Measurements from ENCODE around the gene FNIP2.

Gene FNIP2

DNA sequence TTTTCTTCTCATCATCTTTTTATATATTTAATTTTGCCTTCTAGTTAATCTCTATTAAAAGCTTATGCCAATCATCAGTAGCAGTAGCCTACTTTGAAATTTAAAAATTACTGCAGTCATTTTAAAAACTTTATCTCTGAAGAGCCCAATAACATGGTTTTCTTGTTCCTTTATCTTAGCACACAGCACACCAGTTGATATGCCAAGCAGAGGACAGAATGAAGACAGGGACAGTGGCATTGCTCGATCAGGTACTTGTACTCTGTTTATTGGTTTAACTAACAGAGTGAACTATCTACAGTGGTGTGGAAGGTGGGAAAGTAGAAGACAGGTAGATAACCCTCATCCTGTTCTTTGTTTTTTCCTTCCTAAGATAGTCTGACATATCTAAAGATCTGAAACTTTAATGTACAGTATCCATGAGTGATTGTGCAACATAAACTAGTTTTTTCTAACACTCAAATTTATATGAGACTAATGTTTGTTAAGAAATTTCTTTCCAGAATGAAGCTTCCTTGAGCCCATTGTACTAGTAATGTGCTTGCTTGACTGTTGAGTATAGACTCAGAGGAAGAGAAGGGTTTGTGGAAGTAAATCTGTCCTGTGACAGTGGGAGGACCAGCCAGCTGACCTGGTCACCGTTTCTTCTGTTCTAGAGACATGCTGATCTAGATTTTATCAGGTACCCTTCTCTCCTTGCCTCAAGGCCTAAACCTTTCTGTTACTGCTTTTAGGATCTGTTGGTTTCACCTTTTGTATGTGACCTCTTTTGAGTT is 66.6 kb downstream of the FNIP2 start:
- in situ Hi-C loops (cut with MboI; ENCODE audit: low sequenced_read_pairs): no loop called here

DNA sequence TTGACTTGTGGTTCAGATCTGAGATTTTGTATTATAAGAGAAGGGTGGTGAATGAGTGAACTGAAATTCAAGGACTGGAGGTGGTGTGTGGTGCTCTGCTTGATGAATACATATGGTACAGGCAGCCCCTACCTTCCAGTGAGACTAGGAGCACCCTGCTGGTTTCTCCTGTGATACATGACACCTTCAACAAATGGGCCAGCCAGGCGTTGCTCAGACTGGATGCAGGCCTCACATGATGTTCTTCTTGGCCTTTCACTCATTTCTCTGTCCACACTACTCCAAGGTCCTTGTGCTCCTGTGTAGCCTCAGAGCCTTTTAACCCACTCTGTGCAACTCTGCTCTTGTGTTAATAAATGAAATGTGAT is 67.2 kb downstream of the FNIP2 start:
- in situ Hi-C loops (cut with MboI; ENCODE audit: low sequenced_read_pairs): no loop called here

DNA sequence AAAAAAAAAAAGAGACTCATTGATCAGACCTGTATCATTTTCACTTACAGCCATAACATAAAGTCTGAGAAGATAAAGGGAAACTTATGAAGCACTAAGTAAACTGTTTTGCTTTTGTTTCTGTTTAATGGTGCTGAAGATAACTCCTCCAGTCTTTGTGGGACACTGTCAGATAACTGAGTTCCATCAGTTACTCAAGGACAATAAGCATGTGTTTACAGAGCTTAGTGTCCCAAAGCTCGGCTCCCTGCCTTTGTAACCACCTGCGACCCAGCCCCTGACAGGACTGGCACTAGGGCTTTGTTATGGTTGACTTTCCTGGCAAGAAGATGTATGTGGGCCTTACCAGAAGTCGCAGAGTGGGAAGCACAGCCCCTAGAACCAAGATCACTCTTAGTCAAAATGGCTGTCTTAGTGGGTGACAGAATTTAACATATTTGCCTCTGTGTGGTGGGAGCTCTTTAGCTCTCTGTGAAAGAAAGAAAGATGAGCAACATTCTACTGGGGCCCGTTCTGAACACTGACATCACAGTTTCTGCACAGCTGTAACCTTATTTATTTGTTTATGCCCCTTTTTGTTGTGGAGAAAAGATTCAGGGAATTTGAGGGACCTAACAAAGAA is 68.1 kb downstream of the FNIP2 start:
- in situ Hi-C loops (cut with MboI; ENCODE audit: low sequenced_read_pairs): no loop called here

DNA sequence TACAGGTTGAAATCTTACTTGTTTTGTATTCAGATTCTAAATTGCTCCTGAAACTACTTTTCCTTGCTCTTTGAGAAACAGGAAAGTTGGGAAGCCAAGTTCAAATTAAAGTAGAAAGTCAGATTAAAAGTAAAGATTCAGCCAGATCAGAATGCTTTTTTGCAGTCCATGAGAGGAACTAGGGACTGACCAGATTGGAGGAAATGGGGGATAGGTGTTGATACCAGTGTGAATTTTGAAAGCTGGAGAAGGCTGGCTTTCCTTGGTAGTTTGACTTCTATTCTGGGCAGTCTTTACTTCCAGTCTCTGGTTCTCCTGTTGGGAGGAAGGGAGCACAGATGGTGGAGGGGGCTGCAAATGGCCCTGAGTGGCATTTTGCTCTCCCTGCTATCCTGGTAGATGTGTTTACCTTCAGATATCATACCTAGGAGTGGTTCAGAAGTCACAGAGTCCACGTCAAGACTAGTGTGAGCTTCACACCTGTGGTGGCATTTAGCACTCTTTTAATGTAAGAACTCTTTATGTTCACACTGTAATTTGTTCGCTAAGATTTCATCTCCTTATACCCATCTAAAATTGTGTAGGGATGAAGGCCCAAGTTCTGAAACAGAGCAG is 68.8 kb downstream of the FNIP2 start:
- in situ Hi-C loops (cut with MboI; ENCODE audit: low sequenced_read_pairs): no loop called here

DNA sequence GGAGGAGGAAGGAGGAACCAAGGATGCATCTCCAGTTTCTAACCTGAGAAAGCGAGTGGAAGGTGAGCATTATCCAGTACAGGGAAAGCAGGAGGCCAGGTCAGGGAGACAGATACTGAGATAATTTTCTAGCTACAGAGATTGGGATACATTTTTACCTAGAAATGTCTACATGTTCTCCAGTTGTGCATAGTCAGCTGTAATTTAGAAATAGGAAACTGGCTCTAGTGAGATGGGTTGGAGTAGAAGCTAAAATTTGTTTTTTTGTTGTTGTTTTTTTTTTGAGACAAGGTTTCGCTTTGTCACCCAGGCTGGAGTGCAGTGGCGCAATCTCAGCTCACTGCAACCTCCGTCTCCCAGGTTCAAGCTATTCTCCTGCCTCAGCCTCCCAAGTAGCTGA is 71.3 kb downstream of the FNIP2 start:
- in situ Hi-C loops (cut with MboI; ENCODE audit: low sequenced_read_pairs): no loop called here

DNA sequence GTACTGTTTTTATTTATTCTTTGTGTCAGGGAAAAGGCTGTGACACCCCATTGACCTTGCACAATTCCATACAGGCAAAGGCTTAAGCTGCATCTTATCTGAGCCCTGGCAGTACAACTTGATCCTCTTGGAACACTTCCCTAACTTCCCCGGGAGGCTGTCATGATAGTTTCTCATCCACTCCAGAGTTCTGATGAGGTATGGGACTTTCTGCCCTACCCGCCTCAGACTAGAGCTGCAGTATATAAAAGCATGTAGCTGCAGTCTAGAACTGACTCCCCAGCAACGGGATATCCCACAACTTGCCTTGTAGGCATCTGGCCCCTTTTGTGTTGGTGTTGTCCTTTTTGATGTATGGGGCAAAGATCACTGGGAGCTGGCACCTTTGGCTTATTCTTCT is 72.7 kb downstream of the FNIP2 start:
- in situ Hi-C loops (cut with MboI; ENCODE audit: low sequenced_read_pairs): no loop called here

DNA sequence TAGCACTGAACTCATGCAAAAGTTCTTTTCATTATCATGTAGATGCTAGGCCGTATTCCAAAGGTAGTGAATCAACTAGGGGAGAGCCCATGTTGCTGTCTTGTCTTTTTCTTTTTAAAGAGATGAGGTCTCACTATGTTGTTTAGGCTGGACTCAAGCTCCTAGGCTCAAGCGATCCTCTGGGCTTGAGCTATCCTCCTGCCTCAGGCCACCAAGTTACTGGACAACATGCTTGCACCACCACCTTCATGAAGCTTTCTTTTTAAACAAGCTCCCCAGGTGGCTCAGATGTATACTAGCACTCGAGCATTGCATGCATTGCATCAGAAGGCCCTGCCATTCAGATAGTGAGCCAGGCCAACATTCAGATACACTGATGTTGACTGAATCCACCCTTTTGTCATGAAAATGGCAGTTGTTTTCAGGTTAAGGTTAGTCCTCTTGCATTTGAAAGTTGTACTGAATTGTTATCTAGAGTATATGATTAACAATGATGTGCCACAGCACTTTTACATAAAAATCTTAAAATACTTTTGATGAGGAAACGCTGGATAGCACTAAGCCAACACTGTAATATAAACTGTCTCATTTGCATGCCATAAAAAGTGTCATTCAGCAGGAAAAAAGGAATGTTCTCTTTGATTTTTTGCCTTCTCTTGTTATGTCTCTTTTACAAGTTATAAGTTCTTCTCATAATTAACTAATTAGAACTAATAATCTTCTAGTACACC is 76.7 kb downstream of the FNIP2 start:
- in situ Hi-C loops (cut with MboI; ENCODE audit: low sequenced_read_pairs): no loop called here

DNA sequence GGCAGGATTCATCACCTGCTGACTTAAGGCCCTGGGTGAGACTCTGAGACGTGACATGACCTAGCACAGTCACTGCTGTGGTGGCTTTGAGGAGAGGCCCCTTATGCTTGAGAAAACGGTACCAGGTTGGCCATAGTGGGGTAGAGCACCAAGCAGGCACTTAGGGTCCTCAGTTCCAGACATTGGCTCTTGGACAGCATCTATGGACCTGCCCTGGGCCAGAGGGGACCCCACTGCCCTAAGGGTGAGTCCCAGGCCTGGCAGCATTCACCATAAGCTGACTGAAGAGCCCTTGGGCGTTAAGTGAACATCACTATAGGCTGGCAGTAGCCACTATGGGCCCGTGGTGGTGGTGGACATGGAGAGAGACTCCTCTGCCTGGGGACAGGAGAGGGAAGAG is 78.7 kb downstream of the FNIP2 start:
- in situ Hi-C loops (cut with MboI; ENCODE audit: low sequenced_read_pairs): no loop called here

DNA sequence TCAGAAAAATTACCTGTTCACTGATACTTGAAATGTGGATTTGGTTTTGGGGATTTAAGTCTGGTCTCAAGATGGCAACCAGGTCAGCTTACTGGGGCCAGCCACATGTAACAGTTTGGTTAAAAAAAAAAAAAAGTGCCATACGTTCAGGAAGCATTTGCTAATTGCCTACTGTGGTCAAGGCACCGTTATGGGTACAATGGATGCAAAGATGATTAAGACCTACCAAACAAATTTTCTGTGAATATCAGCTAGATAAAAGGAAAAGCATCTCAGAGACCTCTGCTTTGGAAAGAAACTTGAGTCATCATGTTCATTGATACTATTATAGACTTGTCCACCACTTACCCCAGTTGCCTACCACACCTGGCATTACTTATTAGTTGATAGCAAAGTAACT is 80.9 kb downstream of the FNIP2 start:
- in situ Hi-C loops (cut with MboI; ENCODE audit: low sequenced_read_pairs): no loop called here

DNA sequence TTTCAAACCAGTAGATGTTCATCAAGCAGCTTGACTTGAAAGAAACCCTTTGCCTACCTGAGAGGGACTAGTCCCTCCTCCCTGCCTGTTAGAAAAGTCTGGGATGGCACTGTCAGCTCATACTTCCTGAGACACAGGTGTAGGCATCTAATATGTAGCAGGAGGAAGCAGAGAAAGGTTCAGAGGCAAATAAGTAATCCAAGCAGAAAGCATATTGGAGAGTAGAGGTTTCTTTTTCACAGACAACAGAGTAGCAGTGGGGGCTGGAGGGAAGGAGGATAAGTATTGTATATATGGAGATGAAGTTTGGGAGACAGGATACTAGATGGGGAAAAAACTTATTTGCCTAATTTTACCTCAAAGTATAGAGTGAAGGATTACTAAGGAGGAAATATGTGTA is 81.5 kb downstream of the FNIP2 start:
- in situ Hi-C loops (cut with MboI; ENCODE audit: low sequenced_read_pairs): no loop called here

DNA sequence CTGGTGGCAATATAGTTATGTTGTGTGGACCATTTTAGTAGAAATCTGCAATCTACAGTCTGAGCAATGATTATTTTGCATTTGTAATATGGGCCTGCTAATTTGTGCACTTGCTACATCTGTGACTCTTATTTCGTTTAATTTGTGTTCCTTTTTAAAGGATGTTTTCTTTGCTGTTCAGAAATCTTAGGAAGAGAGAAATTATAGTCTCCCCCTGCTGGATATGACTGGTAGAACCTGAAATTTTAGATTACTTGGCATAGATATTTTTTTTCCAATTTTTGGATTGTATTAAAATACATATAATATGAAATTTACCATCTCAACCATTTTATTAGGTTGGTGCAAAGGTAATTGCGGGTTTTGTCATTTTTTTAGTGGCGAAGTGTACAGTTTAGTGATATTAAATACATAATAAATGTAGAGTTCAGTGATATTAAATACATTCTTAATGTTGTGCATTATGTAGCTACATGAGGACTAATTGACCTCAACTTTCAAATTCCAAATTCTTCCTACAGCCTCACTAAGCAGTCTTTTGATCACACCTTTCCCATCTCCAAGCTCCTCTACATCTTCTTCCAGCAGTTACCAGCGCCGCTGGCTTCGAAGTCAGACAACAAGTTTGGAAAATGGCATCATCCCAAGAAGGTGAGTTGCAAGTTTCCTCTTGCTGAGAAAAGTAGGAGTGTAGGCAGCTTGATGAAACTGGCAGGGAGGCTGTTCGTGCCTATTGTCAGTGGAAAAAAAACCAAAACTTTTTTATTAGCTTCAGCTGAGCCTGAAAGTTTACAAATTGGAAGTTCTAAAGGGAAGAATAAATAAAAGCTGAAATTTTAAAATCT is 82.2 kb downstream of the FNIP2 start:
- in situ Hi-C loops (cut with MboI; ENCODE audit: low sequenced_read_pairs): no loop called here

DNA sequence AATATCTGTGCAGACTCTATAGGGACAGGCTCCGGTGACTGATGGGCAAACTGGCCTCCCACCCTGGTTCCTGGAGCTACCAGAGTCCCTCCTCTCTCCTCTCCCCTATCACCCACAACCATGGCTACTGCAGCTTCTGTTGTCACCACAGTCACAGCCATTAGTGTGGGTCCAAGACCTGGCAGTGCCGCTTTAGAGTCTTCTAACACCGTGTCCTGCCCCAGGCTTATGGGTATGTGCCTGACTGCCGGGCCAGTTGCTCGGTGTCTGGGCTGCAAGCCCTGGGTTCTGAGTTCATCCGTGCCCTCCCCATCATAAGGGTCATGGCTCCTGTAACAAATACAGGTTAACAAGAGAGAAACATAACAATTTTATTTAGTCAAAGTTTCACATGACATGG is 85.4 kb downstream of the FNIP2 start:
- in situ Hi-C loops (cut with MboI; ENCODE audit: low sequenced_read_pairs): no loop called here

DNA sequence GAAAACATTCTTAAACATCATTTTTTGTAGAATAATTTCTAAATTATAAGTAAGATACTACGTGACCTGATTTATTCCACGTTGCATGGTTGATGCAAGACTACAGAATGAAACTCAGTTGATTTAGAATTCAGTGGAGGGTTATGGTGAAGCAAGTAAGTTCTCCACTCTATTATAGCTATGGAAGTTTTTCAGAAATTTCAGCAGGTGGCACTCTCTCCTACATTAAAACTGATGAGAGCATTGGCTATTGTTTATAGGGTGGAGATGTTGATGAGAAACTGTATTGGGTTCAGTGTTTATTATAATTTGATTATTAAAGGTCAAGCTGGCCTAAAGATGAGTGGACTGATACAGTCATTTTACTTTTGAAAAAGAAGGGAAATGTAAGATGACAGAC is 88.0 kb downstream of the FNIP2 start:
- in situ Hi-C loops (cut with MboI; ENCODE audit: low sequenced_read_pairs): no loop called here

DNA sequence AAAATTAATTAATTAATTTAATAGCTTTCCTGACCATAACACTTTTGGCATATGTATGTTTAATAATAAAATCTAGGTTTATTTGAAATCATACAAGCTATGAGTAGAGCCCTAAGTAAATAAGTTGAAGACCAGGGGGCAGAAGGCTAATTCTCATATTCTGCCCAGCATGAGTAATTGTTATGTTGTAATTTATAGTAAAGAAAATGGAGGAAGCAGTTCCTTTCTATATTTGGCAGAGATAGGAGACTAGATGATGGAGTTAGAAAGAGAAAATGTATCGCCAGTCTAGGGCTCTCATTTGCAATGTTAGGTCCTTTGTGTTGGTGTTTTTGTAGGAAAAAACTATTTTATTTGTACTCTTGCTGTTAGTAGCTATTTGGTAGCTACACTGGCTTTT is 89.1 kb downstream of the FNIP2 start:
- in situ Hi-C loops (cut with MboI; ENCODE audit: low sequenced_read_pairs): no loop called here

DNA sequence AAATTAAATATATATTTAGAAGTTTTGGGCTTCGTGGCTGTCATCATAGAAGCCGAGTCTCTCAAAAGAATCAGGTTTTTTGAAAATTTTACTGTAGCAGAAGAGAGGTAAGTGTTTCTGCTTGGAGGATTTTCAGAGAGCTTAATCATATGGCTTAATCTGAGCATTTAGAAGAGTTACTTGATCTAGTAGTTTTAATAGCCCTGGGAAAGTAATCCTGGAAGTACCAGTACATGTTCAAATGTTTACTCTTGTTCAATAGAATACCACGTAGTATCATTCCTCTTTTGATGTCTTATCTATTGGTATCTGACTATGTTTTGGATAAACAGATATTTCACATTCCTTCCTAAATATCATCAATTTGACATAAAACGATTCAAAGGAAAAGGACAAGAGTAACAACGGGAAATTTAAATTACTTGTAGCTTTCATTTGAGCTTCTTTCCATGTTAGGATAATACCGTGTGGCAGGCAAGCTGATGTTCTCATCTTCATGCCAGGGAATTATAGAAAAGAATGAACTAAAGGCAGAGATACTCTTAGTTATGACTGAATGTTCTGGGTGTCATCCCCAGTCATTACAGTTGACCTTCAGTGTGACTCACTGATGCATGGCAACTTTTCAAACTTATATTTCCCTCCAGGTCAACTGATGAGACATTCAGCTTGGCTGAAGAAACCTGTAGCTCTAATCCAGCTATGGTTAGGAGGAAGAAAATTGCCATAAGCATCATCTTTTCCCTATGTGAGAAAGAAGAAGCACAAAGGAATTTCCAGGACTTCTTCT is 89.8 kb downstream of the FNIP2 start:
- in situ Hi-C loops (cut with MboI; ENCODE audit: low sequenced_read_pairs): no loop called here

DNA sequence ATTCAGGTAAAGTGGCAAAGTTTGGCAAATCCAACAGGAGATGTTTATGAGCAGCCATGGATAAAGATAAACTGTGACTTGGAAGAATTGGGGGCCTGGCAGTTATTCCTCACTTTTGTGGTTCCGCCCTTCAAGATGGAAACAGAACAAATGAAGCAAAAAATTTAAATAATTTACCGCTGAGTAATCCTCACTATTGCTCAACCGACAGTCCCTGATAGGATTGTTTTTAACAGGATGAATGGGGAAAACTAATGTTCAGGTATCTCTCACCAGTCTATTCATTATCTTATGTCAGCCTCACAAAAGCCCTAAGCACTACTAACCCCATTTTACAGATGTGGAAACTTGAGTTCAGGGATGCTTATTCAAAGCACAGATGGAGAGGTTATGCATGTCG is 90.8 kb downstream of the FNIP2 start:
- in situ Hi-C loops (cut with MboI; ENCODE audit: low sequenced_read_pairs): no loop called here

DNA sequence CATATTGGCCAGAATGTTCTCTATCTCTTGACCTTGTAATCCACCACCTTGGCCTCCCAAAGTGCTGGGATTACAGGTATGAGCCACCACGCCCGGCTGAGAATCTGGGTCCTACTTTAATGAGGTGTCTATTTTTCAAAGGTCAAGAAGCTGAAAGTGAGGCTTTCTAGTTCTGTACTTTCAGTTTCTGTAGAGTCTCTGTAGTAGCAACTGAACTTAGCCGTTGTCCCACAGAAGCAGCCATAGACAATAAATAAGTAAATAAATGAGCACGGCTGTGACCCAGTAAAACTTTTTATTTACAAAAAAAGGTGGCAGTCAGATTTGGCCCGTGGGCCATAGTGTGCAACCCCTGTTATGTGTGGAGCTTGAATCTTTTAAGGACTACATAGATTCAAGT is 92.0 kb downstream of the FNIP2 start:
- in situ Hi-C loops (cut with MboI; ENCODE audit: low sequenced_read_pairs): no loop called here

DNA sequence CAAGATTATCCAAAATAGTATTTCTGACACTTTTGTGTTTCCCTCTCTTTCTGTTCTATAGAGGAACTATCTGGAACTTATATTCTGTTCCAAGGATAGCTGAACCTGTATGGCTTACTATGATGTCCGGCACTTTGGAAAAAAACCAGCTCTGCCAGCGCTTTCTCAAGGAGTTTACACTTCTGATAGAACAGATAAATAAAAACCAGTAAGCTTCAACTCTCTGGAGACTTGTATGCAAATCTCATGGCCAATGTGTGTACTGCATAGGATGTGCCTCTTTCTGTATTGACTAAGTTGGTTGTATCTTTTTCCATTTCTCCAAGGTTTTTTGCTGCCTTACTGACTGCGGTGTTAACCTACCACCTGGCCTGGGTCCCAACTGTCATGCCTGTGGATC is 92.5 kb downstream of the FNIP2 start:
- in situ Hi-C loops (cut with MboI; ENCODE audit: low sequenced_read_pairs): no loop called here

DNA sequence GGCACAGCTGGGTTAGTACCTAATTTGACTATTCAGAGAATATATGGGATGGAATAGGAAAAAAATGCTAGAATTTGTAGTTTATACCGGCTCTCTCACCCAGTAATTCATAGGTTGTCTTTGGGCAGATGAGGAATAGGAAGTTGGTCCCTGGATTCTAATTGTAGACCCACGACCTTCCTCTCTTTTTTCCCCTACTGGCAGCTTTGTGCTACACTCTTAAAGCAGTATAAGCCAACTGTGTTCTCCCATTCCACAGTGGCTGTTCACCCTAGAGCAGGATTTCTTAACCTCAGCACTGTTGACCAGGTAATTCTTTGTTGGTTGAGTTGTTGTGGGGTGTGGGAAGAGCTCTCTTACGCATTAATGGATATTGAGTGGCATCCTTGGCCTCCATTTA is 92.9 kb downstream of the FNIP2 start:
- in situ Hi-C loops (cut with MboI; ENCODE audit: low sequenced_read_pairs): no loop called here

DNA sequence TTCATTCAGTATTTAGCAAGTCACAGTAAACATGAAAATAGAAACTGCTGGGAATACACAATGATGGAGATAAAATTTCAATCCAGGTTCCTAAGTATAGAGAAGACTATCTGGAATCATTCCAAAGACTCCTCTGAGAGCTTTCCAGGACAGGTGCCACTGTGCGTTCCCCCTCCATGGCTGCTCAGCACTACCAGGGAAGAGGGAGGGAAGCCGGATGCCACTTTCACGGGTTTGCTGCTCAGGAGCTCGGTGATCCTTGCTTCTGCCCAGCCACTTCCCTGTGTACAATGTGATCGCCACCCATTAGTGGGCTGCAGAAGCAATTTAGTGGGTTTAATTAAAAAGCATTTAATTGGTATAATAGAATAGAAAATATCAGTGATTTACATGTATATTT is 94.5 kb downstream of the FNIP2 start:
- in situ Hi-C loops (cut with MboI; ENCODE audit: low sequenced_read_pairs): no loop called here

Measured in hTERT RPE-1 (cell line).